Measurements from ENCODE around the gene MT3. TPM values are rescaled to one million over a fixed set of nuclear protein-coding genes. Genes with fewer than 3 reads are reported as not detected.

Gene MT3
- total RNA-seq, 1 donor from 2014 or later: not detected

- DNase-seq (ENCODE audit: low read depth in 2 of 2): no peak
Measured at GRCh38 chr16:56629531-56629930, 40.2 kb downstream of the MT3 start.

- DNase-seq (ENCODE audit: low read depth in 2 of 2): no peak
Measured at GRCh38 chr16:56630134-56630533, 40.8 kb downstream of the MT3 start.

GRCh38 chr16:56631197-56631596 is 41.9 kb downstream of the MT3 start:
- no peak for DNase-seq (ENCODE audit: low read depth in 2 of 2)

- peak in 1 of 2 donors; percentile 19 for DNase-seq (ENCODE audit: low read depth in 2 of 2)
Measured at GRCh38 chr16:56631832-56632155, 42.5 kb downstream of the MT3 start.

GRCh38 chr16:56632156-56632847 is 43.0 kb downstream of the MT3 start, which contains the start of gene MT1M:
TSS of gene MT1M (plus strand) at chr16:56632659. CDS start at chr16:56632732, 73 bp downstream.
- peak; percentile 35 to 39 for DNase-seq (ENCODE audit: low read depth in 2 of 2)

- DNase-seq (ENCODE audit: low read depth in 2 of 2): no peak
Measured at GRCh38 chr16:56632848-56633365, 43.6 kb downstream of the MT3 start.

GRCh38 chr16:56633535-56633934 is 44.2 kb downstream of the MT3 start:
- no peak for DNase-seq (ENCODE audit: low read depth in 2 of 2)

GRCh38 chr16:56634715-56635440 is 45.5 kb downstream of the MT3 start:
- DNase-seq (ENCODE audit: low read depth in 2 of 2): peak in 1 of 2 donors; percentile 25

- DNase-seq (ENCODE audit: low read depth in 2 of 2): no peak
Measured at GRCh38 chr16:56635441-56635967, 46.2 kb downstream of the MT3 start.

- DNase-seq (ENCODE audit: low read depth in 2 of 2): no peak
Measured at GRCh38 chr16:56636616-56637413, 47.5 kb downstream of the MT3 start.

- peak; percentile 48 to 52 for DNase-seq (ENCODE audit: low read depth in 2 of 2)
Measured at GRCh38 chr16:56637814-56638750, 48.8 kb downstream of the MT3 start, which contains the start of gene MT1A. TSS of gene MT1A (plus strand) at chr16:56638666. CDS start at chr16:56638739, 73 bp downstream.

GRCh38 chr16:56639045-56639444 is 49.7 kb downstream of the MT3 start:
- no peak for DNase-seq (ENCODE audit: low read depth in 2 of 2)

- no peak for DNase-seq (ENCODE audit: low read depth in 2 of 2)
Measured at GRCh38 chr16:56640076-56640475, 50.7 kb downstream of the MT3 start.

Other genes starting within 250 kb of the MT3 start
- 219 and 401 TPM in 2 replicates for gene AMFR, start 164.0 kb upstream of the MT3 start, total RNA-seq
- 57.5 and 65.3 TPM in 2 replicates for gene NUDT21, start 138.2 kb upstream of the MT3 start, total RNA-seq
- 23.3 and 25.2 TPM in 2 replicates for gene OGFOD1, start 138.0 kb upstream of the MT3 start, total RNA-seq
- 29.0 and 37.7 TPM in 2 replicates for gene BBS2, start 69.5 kb upstream of the MT3 start, total RNA-seq
- gene MT4, start 24.5 kb upstream of the MT3 start, total RNA-seq: not detected in 2 replicates
- 44.2 and 72.8 TPM in 2 replicates for gene MT2A, start 19.1 kb downstream of the MT3 start, total RNA-seq
- 30.2 and 176 TPM in 2 replicates for gene MT1E, start 36.3 kb downstream of the MT3 start, total RNA-seq
- gene MT1M, start 43.1 kb downstream of the MT3 start, total RNA-seq: 0.99 and 3.5 TPM in 2 replicates
- gene MT1A, start 49.1 kb downstream of the MT3 start, total RNA-seq: 0.79 and 2.4 TPM in 2 replicates
- gene MT1B, start 62.4 kb downstream of the MT3 start, total RNA-seq: not detected in 2 replicates
- gene MT1F, start 68.4 kb downstream of the MT3 start, total RNA-seq: 0.20 and 1.3 TPM in 2 replicates
- gene MT1G, start 78.5 kb downstream of the MT3 start, total RNA-seq: not detected in 2 replicates
- gene MT1H, start 80.3 kb downstream of the MT3 start, total RNA-seq: not detected in 2 replicates
- 13.3 and 19.2 TPM in 2 replicates for gene MT1X, start 92.9 kb downstream of the MT3 start, total RNA-seq
- 50.2 and 58.6 TPM in 2 replicates for gene NUP93, start 140.6 kb downstream of the MT3 start, total RNA-seq

All from lung microvascular endothelial cell (primary cell).